Dendritic cell treated with granulocyte-macrophage colony-stimulating factor and Interleukin-4, amounts not matched to agents 40 ng/mL and 50 ng/mL, for 4 days (primary cell): ENCODE results near the gene ORM2.

ENCODE experiments used
- H3K27ac Mint-ChIP-seq: one replicate; pipeline ENCODE4 v1.8.0; 2022; ENCODE audit warnings: mild to moderate bottlenecking, mixed read lengths
- H3K27me3 Mint-ChIP-seq: one replicate; pipeline ENCODE4 v1.8.0; 2022; ENCODE audit warnings: mild to moderate bottlenecking, mixed read lengths
- H3K36me3 Mint-ChIP-seq: one replicate; pipeline ENCODE4 v1.8.0; 2022; ENCODE audit warnings: low read depth, mixed read lengths
- H3K4me1 Mint-ChIP-seq: one replicate; pipeline ENCODE4 v1.8.0; 2022; ENCODE audit warnings: low read depth, mixed read lengths
- H3K4me3 Mint-ChIP-seq: one replicate; pipeline ENCODE4 v1.8.0; 2022; ENCODE audit warnings: mild to moderate bottlenecking, moderate library complexity, mixed read lengths
- H3K9me3 Mint-ChIP-seq: one replicate; pipeline ENCODE4 v1.8.0; 2022; ENCODE audit warnings: mixed read lengths
- intact Hi-C: fragments of 100-400 bp; cut with micrococcal nuclease; formaldehyde crosslinking; loops from one replicate; pipeline ENCODE4 v1.15.0; 2022

ORM2 gene

GRCh38 chr9:114288193-114289091, 41.2 kb upstream of the ORM2 start:
- Mint-ChIP-seq H3K27ac (no peak overlapping the region), H3K4me3 (no peak overlapping the region), H3K9me3 (no peaks in the 10 kb centered on the region), H3K36me3 (no peaks in the 10 kb centered on the region), H3K27me3 (peaks cover 17% of the 10 kb centered on the region), H3K4me1 (peaks cover 5% of the 10 kb centered on the region)
- intact Hi-C loops = no loop called here

GRCh38 chr9:114289106-114289505, 40.6 kb upstream of the ORM2 start:
- H3K4me3 Mint-ChIP-seq = no peak overlapping the region
- H3K9me3 Mint-ChIP-seq = no peaks in the 10 kb centered on the region
- no peak overlapping the region for H3K27ac Mint-ChIP-seq
- peaks cover 5% of the 10 kb centered on the region for H3K4me1 Mint-ChIP-seq
- intact Hi-C loops = no loop called here
- no peaks in the 10 kb centered on the region for H3K36me3 Mint-ChIP-seq
- H3K27me3 Mint-ChIP-seq = peaks cover 18% of the 10 kb centered on the region

GRCh38 chr9:114289571-114290481, 39.8 kb upstream of the ORM2 start:
- H3K9me3 Mint-ChIP-seq = peaks cover 5% of the 10 kb centered on the region
- H3K27ac Mint-ChIP-seq = no peak overlapping the region
- H3K4me3 Mint-ChIP-seq = no peak overlapping the region
- intact Hi-C loops = loop anchor here (2.0 kb wide), 1 partner anchor 181 kb away; no protein-coding TSS in a partner anchor
- H3K27me3 Mint-ChIP-seq = peaks cover 18% of the 10 kb centered on the region
- peaks cover 5% of the 10 kb centered on the region for H3K4me1 Mint-ChIP-seq
- H3K36me3 Mint-ChIP-seq = no peaks in the 10 kb centered on the region

GRCh38 chr9:114290561-114290986, 39.1 kb upstream of the ORM2 start:
- Mint-ChIP-seq H3K9me3 (peaks cover 12% of the 10 kb centered on the region), H3K4me1 (peaks cover under 1% of the 10 kb centered on the region), H3K36me3 (no peaks in the 10 kb centered on the region), H3K27me3 (peaks cover 18% of the 10 kb centered on the region), H3K4me3 (no peak overlapping the region), H3K27ac (no peak overlapping the region)
- intact Hi-C loops = loop anchor here (2.0 kb wide), 1 partner anchor 182 kb away; no protein-coding TSS in a partner anchor

- peaks cover 18% of the 10 kb centered on the region for H3K27me3 Mint-ChIP-seq
- no peak overlapping the region for H3K27ac Mint-ChIP-seq
- no peak overlapping the region for H3K4me3 Mint-ChIP-seq
Observed at GRCh38 chr9:114291064-114291474, 38.6 kb upstream of the ORM2 start.

GRCh38 chr9:114291886-114292590, 37.6 kb upstream of the ORM2 start:
- H3K4me1 Mint-ChIP-seq = no peaks in the 10 kb centered on the region
- no peak overlapping the region for H3K27ac Mint-ChIP-seq
- no peaks in the 10 kb centered on the region for H3K36me3 Mint-ChIP-seq
- H3K9me3 Mint-ChIP-seq = peaks cover 18% of the 10 kb centered on the region
- H3K4me3 Mint-ChIP-seq = no peak overlapping the region
- intact Hi-C loops = loop anchor here (1.0 to 2.0 kb wide), 3 partner anchors 137 to 210 kb away; partner anchors contain the start of gene COL27A1
- H3K27me3 Mint-ChIP-seq = peaks cover 18% of the 10 kb centered on the region

More at GRCh38 chr9:114291064-114291474, 38.6 kb upstream of the ORM2 start:
- intact Hi-C loops = loop anchor here (1.0 to 2.0 kb wide), 3 partner anchors 136 to 209 kb away; partner anchors contain the start of gene COL27A1
- peaks cover 17% of the 10 kb centered on the region for H3K9me3 Mint-ChIP-seq
- H3K36me3 Mint-ChIP-seq = no peaks in the 10 kb centered on the region
- no peaks in the 10 kb centered on the region for H3K4me1 Mint-ChIP-seq

GRCh38 chr9:114294664-114295063, 35.0 kb upstream of the ORM2 start:
- peaks cover 20% of the 10 kb centered on the region for H3K27me3 Mint-ChIP-seq
- H3K27ac Mint-ChIP-seq = no peak overlapping the region
- H3K9me3 Mint-ChIP-seq = peaks cover 18% of the 10 kb centered on the region
- intact Hi-C loops = no loop called here
- no peak overlapping the region for H3K4me3 Mint-ChIP-seq
- no peaks in the 10 kb centered on the region for H3K36me3 Mint-ChIP-seq
- H3K4me1 Mint-ChIP-seq = no peaks in the 10 kb centered on the region

GRCh38 chr9:114296338-114296737, 33.3 kb upstream of the ORM2 start:
- Mint-ChIP-seq H3K4me1 (no peaks in the 10 kb centered on the region), H3K4me3 (no peak overlapping the region), H3K27me3 (peaks cover 15% of the 10 kb centered on the region), H3K36me3 (no peaks in the 10 kb centered on the region), H3K9me3 (peaks cover 18% of the 10 kb centered on the region), H3K27ac (no peak overlapping the region)
- intact Hi-C loops = no loop called here

GRCh38 chr9:114299286-114300152, 30.1 kb upstream of the ORM2 start:
- no peaks in the 10 kb centered on the region for H3K4me1 Mint-ChIP-seq
- no peak overlapping the region for H3K4me3 Mint-ChIP-seq
- intact Hi-C loops = no loop called here
- peaks cover 2% of the 10 kb centered on the region for H3K27me3 Mint-ChIP-seq
- peaks cover 16% of the 10 kb centered on the region for H3K9me3 Mint-ChIP-seq
- no peaks in the 10 kb centered on the region for H3K36me3 Mint-ChIP-seq
- H3K27ac Mint-ChIP-seq = no peak overlapping the region

- no peak overlapping the region for H3K4me3 Mint-ChIP-seq
- no peaks in the 10 kb centered on the region for H3K36me3 Mint-ChIP-seq
- H3K27ac Mint-ChIP-seq = no peak overlapping the region
- peaks cover 4% of the 10 kb centered on the region for H3K27me3 Mint-ChIP-seq
- no peaks in the 10 kb centered on the region for H3K4me1 Mint-ChIP-seq
- intact Hi-C loops = no loop called here
- peaks cover 8% of the 10 kb centered on the region for H3K9me3 Mint-ChIP-seq
Observed at GRCh38 chr9:114300153-114300845, 29.4 kb upstream of the ORM2 start.

- intact Hi-C loops = no loop called here
- peaks cover under 1% of the 10 kb centered on the region for H3K9me3 Mint-ChIP-seq
Observed at GRCh38 chr9:114300846-114301797, 28.5 kb upstream of the ORM2 start.

More at GRCh38 chr9:114300846-114301797, 28.5 kb upstream of the ORM2 start:
- peaks cover 5% of the 10 kb centered on the region for H3K27me3 Mint-ChIP-seq
- no peak overlapping the region for H3K27ac Mint-ChIP-seq
- H3K36me3 Mint-ChIP-seq = no peaks in the 10 kb centered on the region
- no peak overlapping the region for H3K4me3 Mint-ChIP-seq
- no peaks in the 10 kb centered on the region for H3K4me1 Mint-ChIP-seq
